HG03139 (cell line): Measurements from ENCODE around the gene PROM2.

Source experiments
- ATAC-seq: cut with Tn5 transposase; IDR thresholded peaks from one replicate; pipeline ENCODE4 v1.9.1; 2021; ENCODE audit not compliant: unreplicated experiment

PROM2 gene

DNA sequence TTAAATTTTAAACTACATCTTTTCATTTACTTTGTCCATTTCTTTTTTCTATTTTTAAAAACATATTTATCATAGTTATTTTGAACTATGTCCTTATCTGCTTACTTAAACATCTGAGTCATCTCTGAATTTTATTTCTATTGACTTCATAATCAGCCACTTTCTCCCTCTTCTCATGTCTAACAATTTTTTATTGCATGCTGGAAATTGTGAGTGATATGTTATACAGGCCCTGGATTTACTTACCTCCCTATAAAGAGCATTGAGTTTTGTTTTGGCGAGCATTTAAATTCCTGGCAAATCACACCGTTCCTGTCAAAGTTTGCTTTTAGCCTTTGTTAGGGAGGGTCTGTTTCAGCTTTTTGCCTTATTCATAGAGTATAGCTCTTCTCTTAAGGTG, 62.2 kb downstream of the PROM2 start:
- ATAC-seq, result no peak

DNA sequence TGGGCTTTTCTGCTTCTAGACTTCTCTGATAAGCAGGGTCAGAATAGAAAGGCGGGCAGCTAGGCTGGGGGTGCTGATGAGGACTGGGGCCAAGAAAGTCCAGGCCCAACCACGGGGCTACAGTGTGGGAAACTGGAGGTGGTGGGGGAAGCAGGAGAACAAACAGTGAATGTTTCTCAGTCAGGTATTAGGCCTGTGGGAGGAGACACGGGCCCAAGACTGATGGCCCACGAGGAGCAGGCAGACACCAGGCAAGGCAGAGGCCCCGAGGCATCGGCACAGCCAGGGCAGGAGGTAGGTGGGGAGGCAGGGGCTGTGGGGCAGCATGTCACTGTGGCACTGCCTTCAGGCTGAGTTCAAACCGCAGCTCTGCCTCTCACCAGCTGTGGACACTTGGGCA, 63.6 kb downstream of the PROM2 start:
- no peak for ATAC-seq
